ENCODE measurements around the gene UCP2.

GRCh38 chr11:73975479-73975757, 7.2 kb downstream of the UCP2 start:
- TF ChIP-seq CTCF (IDR thresholded peaks at IDR 0.05; ENCODE audit: extremely low read depth in 1 of 2, insufficient read depth in 1 of 2, low read depth in 1 of 2, low read length in 2 of 2) (no peak), POLR2A (IDR thresholded peaks at IDR 0.05; ENCODE audit: low read depth, low read length) (no peak), EZH2 (IDR thresholded peaks at IDR 0.05; ENCODE audit: borderline replicate concordance, low read depth, low read length, severe bottlenecking) (no peak), GATA2 (IDR thresholded peaks at IDR 0.05; ENCODE audit: insufficient read depth, insufficient read length, low read depth, low read length) (no peak), MAX (IDR thresholded peaks at IDR 0.05; ENCODE audit: insufficient read depth, insufficient read length) (no peak), POLR2AphosphoS5 (IDR thresholded peaks at IDR 0.05; ENCODE audit: insufficient read depth, low read depth, low read length) (no peak), MYC (IDR thresholded peaks at IDR 0.05; ENCODE audit: low read depth, low read length) (no peak), JUN (IDR thresholded peaks at IDR 0.05; ENCODE audit: borderline replicate concordance, insufficient read depth, insufficient read length, low read depth) (no peak)
